ENCODE data around the gene MYO16.

MYO16 gene

DNA sequence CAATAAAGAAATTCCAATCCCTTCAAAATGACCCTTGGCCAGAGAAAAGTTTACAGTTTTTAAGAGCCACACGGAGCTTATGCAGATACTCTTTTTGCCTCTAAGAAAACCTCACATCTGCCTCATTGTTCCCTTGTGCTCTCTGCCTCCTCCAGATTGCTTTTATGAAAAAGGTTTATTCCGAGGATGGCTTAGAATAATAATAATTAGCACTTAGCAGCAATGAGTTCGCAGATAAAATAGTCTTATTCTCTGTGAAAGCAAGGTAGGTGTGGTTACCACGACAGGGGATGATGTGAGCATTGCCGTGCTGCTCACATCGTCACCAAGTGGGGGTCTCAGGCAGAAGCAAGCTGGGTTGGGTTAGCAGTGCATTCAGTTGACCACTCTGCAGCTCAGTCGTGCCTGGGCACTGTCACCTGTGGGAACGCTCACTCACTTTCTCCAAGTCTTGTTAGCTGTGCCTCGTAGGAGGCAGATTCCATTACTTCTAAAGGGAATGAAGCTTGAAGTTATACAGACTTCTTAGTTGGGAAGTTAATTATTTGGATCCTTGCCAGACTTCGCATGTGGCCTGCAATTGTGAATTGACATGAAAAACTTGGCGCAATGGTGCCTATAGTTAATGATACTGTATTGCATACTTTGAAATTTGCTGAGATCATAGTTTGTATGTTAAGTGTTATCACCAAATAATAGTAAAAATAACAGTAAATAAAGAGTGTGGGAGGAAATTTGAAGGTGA is 157.2 kb downstream of the MYO16 start:
- H3K27ac ChIP-seq = no peak overlapping the region
- no peaks in the 10 kb centered on the region for H3K27me3 ChIP-seq

DNA sequence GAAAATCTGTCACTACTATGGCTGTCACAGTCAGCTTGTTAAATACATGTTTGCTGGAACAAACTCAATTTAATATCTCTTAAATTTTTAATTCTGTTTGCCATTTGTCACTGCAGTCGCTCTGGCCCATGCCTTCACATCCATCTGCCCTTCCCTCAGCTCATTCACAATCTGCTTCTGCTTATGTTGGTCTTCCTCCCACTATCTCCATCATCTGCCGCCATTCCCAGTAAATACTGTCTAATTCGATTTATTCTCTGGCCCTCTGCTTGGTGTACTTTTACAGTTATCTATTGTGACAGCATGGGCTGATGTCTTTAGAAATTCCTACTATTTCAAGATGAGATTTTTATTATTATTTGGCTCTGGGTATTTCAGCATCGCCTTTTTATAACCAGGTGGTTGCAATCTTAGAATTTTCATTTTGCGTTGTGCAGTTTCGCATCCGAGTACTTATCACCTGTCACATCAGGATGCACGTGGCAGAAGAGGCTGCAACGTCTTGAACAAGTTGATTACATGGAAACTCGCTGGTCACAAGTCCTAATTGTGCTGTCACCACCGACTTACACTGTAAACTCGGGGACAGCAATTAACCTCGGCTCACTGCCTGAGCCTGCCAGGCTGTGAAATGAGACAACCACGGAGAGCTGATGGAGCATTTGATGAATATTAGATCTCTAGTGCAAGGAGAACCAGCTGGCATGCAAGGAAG is 158.4 kb downstream of the MYO16 start:
- no peak for DNase-seq
- TF ChIP-seq, protein P1, sequence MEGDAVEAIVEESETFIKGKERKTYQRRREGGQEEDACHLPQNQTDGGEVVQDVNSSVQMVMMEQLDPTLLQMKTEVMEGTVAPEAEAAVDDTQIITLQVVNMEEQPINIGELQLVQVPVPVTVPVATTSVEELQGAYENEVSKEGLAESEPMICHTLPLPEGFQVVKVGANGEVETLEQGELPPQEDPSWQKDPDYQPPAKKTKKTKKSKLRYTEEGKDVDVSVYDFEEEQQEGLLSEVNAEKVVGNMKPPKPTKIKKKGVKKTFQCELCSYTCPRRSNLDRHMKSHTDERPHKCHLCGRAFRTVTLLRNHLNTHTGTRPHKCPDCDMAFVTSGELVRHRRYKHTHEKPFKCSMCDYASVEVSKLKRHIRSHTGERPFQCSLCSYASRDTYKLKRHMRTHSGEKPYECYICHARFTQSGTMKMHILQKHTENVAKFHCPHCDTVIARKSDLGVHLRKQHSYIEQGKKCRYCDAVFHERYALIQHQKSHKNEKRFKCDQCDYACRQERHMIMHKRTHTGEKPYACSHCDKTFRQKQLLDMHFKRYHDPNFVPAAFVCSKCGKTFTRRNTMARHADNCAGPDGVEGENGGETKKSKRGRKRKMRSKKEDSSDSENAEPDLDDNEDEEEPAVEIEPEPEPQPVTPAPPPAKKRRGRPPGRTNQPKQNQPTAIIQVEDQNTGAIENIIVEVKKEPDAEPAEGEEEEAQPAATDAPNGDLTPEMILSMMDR (IDR thresholded peaks at IDR 0.05) = no peak
- no peaks in the 10 kb centered on the region for H3K4me1 ChIP-seq
- H3K36me3 ChIP-seq = no peaks in the 10 kb centered on the region
- H3K9me3 ChIP-seq = no peaks in the 10 kb centered on the region
- no peaks in the 10 kb centered on the region for H3K27me3 ChIP-seq
- intact Hi-C loops (cut with DNase I; ENCODE audit: low total_unique reads) = no loop called here
- no peak overlapping the region for H3K27ac ChIP-seq
- no peak overlapping the region for H3K4me3 ChIP-seq

More for the DNA sequence above, 157.2 kb downstream of the MYO16 start:
- no peak for DNase-seq
- intact Hi-C loops (cut with DNase I; ENCODE audit: low total_unique reads) = no loop called here
- no peak overlapping the region for H3K4me3 ChIP-seq
- TF ChIP-seq, protein P1 (IDR thresholded peaks at IDR 0.05) = no peak
- no peaks in the 10 kb centered on the region for H3K36me3 ChIP-seq
- no peaks in the 10 kb centered on the region for H3K9me3 ChIP-seq
- no peaks in the 10 kb centered on the region for H3K4me1 ChIP-seq

DNA sequence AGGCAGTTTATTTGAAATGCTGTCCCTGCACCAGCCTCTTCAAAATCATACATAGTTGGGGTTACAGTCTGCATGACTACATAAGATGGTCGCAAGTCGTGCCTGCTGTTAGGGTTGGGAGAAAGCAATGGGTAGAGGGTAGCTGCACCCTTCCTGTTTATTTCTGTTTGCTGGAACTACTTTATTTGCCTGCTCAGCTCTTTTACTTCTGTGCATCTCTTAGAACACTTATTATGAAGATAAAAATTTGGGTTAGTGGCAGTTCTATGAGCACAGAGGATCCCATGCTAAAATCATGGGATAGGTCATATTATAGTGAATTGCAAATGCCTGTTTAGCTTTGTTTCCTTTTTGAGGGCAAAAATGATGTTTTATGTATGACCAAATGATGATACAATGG is 160.1 kb downstream of the MYO16 start:
- Histone ChIP-seq H3K9me3 (no peaks in the 10 kb centered on the region), H3K36me3 (no peaks in the 10 kb centered on the region), H3K27ac (no peak overlapping the region), H3K4me1 (no peaks in the 10 kb centered on the region), H3K27me3 (no peaks in the 10 kb centered on the region), H3K4me3 (no peak overlapping the region)
- no peak for DNase-seq
- intact Hi-C loops (cut with DNase I; ENCODE audit: low total_unique reads) = no loop called here
- TF ChIP-seq, protein P1 (IDR thresholded peaks at IDR 0.05) = no peak

DNA sequence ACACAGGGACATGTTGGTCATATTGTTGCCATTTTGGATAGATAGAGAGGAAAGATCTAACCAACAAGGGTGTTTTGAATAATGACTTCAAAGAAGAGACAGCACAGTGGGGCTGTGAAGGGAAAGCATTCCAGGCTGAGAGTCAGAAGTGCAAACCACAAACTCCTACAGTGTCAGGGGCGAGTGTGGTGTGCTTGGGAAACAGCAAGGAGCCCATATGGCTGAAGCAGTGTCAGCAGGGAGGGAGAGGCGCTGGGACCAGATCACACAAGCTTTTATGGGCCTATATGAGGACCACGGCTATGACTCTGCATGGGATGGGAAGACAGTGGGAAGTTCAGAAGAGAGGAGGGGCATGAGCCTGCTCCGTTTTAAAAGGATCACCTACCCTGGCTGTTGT is 166.4 kb downstream of the MYO16 start:
- intact Hi-C loops (cut with DNase I; ENCODE audit: low total_unique reads) = no loop called here
- TF ChIP-seq, protein P1 (IDR thresholded peaks at IDR 0.05) = no peak
- DNase-seq = no peak
- Histone ChIP-seq H3K9me3 (no peaks in the 10 kb centered on the region), H3K27me3 (no peaks in the 10 kb centered on the region), H3K4me3 (no peak overlapping the region), H3K36me3 (no peaks in the 10 kb centered on the region), H3K4me1 (no peaks in the 10 kb centered on the region), H3K27ac (no peak overlapping the region)

DNA sequence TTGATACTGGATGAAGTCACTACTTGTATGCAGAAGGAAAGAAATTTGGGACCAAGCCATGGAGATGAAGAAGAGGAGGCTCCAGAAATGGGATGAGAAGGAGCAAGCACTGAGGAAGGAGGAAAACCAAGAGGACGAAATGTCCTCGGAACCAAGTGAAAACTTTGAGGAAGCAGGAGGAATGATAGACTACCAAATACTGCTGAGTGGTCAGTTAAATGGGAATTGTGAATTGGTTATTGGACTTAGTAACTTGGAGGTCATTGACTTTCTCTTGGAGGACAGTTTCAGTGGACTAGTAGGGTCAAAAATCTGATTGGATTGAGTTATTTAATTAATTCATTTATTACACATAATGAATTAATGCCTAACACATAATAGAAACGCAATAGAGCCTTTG is 167.9 kb downstream of the MYO16 start:
- intact Hi-C loops (cut with DNase I; ENCODE audit: low total_unique reads) = no loop called here
- Histone ChIP-seq H3K36me3 (no peaks in the 10 kb centered on the region), H3K27ac (no peak overlapping the region), H3K4me3 (no peak overlapping the region), H3K27me3 (no peaks in the 10 kb centered on the region), H3K9me3 (no peaks in the 10 kb centered on the region), H3K4me1 (no peaks in the 10 kb centered on the region)
- no peak for DNase-seq
- TF ChIP-seq, protein P1 (IDR thresholded peaks at IDR 0.05) = no peak
